Stimulated activated CD4-positive, alpha-beta T cell treated with anti-CD3 and anti-CD28 coated beads, Interleukin-1b, Interleukin-23, amount 100 ng/mL, for 24 hours (primary cell): ENCODE measurements around the gene ZNF442.
"Not testable (repeated sequence)": the region's sequence is repeated elsewhere in the genome, so short reads cannot be mapped to it uniquely, and the experiment has no call there.

Experiments
- DNase-seq, 4 experiments: peaks; one replicate each; pipeline ENCODE4 v3.0.0-alpha.2; 2020; ENCODE audit warnings: low read depth in 4 of 4, low spot score in 1 of 4

ZNF442 gene

DNA sequence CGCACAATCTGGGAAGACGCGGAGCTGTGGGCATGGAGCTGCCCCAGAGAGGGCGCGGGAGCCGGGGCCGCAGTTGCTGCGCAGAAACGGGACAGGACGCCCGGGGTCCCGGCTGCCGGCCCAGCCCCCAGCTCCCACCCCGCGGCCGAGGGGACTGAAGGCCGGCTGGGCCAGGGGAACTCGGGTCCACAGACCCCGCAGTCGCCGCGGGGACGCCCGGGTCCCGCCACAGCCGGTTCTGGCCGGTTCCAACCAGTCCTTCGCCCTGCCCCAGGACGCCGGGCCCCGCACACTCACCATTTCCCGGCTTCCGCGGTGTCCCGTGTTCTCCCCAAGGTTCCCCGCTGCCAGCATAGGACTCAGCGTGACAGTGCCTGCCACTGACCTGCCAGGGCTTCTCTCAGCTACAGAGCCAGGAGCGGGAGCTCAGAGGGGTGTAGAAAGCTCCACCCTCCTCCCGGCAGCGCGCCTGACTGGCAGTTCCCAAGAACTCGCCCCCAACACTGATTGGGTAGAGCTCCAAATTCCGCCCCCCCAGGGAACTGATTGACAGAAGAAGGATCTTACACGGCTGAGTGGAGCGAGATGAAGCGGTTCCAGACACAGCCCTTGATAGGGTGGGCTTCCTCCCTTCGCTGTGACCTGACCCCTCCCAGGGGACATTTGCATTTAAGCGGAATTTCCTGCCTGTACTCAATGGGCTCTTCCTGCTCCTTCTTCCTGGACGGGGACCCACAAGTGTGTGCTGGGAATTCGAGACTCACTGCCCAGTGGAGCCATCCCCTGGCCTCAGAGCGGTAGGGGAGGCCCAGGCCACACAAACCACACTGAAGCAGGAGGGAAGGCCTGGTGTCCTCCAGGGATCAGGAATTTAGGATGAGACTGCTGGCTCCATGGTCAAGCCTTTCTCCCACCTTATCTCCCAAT, at the start of gene ZNF442:
Gene ZNF442 (minus strand): TSS at position 448 of the 927 bp plus-strand sequence. CDS start 2,052 bp downstream, outside the sequence.
- peak; percentile 66 to 89 (median 80) for DNase-seq

DNA sequence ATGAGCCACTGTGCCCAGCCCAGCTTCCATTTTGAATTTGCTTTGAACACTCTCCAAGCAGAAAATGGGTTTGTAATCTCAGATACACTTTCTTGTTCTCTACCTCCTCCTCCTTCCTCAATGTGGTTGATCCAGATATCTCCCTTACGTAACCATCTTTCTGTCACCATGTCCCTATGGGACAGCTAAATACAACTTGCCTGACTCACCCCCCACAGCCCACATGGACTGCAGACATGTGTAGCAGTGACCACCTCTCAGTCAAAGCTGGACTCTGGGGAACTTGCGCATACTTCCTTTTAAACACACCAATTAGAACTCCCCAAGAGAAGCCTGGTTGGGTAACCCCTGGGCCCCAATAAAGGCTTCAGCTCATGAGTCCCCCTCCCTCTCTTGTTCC, 46.4 kb upstream of the ZNF442 start:
- no peak for DNase-seq

DNA sequence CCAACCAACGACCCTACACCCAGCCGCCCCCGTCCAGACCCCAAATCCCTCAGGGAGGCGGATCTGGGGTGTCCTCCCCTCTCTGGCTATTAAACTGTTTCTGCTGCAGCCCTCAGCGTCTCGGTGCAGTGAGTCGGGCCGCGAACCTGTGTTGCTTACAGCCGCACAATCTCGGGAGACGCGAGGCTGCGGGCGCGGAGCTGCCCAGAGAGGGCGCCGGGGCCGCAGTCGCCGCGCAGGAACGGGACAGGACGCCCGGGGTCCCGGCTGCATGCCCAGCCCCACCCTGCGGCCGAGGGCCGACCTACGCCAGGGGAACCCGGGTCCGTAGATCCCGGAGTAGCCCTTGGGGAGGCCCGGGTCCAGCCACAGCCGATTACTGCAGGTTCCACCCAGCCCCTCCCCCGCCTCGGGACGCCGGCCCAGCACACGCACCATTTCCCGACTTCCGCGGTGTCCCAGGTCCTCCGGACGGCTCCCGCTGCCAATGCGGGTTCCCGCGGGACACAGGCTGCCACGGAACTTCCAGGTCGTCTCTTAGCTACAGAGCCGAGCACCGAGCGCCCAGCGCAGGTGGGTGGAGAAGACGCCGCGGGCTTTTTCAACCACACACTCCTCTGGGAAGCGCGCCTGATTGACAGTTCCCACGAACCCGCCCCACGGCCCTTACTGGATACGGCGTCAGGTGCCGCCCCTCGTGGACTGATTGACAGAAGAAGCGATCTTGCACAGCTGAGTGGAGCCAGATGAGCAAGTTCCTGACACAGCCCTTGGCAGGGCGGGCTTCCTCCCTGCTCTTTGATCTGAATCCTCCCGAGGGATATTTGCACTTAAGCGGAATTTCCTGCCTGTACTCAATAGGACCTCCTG, 35.4 kb upstream of the ZNF442 start, which contains the start of gene ZNF799:
Gene ZNF799 (minus strand): TSS at position 639 of the 870 bp plus-strand sequence. CDS start 201 bp downstream, at position 438.
- peak; percentile 67 to 92 (median 75) for DNase-seq

DNA sequence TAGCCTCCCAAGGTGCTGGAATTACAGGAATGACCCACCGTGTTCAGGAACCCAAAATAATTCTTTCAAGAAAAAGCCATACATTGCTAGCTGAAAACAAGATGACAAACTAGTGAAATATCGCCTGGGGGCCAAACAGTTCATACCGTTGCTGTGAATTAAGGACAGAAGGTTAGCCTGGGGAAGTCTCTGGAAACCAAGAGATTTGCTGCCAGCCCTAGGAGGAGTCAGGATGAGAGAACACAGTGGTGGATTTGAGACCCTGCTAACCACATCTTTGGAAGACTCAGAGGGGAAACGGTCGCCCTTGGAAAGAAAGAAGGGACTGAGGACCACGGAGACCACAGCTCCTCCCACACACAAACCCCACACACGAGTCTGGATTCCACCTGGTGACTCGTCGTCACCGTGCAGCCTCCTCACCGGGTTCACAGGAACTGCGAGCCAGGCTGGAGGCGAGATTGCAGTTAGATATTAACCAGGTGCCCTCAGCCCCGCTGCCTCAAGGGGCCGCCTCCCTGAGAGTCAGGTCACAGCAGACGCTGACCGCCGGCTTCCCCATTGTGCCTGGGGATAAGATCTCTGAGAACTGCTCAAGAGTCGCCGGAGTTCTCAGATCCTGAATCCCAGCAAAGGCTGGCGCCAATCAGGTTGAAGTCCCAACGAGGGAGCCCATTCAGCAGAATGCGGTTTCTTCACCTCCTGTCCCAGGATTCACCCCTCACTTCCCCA, 34.6 kb upstream of the ZNF442 start:
- DNase-seq: not testable (repeated sequence)

DNA sequence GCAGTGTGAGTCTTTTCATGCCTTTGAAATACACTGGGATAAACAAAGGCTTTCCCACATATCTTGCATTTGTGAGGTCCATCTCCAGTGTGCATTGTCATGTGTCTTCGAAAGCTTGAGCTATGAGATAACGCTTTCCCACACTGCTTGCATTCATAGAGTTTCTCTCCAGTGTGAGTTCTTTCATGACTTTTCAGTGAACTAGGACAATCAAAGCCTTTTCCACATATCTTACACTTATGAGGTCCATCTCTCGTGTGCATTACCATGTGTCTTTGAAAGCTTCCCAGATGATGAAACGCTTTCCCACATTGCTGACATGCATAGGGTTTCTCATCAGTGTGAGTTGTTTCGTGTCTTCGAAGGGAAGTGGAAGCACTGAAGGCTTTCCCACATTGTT, 25.7 kb upstream of the ZNF442 start:
- not testable (repeated sequence) for DNase-seq

DNA sequence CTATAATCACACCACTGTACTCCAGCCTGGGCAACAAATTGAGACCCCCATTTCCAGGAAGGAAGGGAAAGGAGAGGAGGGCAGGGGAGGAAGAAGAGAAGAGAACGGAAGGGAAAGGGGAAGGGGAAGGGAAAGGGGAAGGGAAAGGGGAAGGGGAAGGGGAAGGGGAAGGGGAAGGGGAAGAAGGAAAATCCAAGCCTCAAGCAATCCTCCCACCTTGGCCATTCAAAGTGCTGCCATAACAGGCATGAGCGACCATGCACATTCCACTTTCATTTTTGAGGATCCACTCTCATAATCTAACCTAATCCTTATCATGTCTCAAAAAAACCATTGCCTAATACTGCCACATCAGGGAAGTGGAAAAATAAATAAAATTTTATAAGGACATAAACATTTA, 20.9 kb upstream of the ZNF442 start:
- DNase-seq: not testable (repeated sequence)

DNA sequence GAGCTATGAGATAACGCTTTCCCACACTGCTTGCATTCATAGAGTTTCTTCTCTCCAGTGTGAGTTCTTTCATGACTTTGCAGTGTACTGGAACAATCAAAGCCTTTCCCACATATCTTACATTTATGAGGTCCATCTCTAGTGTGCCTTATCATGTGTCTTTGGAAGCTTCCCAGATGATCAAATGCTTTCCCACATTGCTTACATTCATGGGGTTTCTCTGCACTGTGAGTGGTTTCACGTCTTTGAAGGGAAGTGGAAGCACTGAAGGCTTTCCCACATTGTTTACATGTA, 14.9 kb upstream of the ZNF442 start:
- DNase-seq: no peak

DNA sequence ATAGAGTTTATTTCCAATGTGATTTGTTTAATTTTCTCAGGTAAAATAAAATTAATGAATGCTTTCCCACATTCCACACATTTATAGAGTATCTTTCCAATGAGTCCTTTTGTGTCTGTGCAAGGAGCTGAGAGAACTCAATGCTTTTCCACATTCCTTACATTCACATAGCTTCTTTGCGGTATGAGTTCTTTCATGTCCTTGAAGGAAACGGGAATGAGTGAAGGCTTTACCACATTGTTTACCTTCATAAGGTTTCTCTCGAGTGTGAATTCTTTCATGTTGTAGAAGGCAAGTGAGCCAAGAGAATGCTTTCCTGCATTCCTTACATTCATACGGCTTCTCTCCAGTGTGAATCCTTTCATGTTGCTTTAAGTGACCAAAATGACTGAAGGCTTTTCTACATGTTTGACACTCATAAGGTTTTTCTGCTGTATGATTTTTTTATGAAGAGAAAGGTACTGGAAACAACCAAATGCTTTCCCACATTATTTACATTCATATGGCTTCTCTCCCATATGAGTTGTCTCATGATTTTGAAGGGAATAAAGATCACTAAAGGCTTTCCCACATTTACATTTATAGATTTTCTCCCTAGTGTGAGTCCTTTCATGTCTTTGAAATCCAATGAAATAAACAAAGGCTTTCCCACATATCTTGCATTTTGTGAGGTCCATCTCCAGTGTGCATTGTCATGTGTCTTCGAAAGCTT, 14.4 kb upstream of the ZNF442 start:
- no peak for DNase-seq

DNA sequence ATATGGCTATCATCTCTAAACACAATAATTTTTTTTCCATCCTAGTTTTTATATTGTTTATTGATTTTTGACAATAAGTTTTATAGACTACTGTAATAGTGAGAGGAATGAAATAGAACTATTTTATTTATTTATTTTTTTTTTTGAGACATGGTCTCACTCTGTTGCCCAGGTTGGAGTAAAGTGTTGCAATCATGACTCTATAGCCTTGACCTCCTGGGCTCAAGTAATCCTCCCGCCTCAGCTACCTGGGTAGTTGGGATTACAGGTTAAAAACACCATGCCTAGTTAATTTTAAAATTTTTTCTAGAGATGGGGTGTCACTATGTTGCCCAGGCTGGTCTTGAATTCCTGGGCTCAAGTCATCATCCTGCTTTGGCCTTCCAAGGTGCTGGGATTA, 8.5 kb upstream of the ZNF442 start:
- DNase-seq: no peak

DNA sequence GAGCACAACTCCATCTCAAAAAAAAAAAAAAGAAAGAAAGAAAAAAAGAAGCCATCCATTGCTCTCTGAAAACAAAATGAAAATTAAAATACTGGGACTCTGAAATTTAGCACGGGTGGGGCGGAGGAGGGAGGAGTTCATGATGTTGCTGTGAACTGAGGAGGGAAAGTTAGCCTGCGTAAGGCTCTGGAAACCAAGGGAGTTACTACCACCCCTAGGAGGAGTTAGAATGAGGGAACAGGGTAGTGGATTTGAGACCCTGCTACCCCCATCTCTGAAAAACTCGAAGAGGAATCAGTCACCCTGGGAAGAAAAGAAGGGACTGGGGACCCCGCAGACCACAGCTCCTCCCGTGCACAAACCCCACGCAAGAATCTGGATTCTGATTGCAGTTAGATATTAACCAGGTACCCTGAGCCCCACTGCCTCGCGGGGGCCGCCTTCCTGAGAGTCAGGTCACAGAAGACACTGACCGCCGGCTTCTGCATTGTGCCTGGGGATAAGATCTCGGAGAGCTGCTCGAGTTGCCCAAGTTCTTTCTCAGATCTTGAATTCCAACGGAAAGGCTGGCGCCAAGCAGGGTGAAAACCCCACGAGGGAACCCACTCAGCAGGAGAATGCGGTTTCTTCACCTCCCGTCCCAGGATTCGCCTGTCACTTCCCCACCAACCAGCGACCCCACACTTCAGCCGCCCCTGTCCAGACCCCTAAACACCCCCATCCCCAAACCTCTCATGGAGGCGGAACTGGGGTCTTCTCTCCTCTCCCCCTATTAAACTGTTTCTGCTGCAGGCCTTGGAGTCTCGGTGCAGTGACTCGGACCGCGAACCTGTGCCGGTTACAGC, 870 bp downstream of the ZNF442 start:
- DNase-seq: peak in 1 of 4 experiments; percentile 0

DNA sequence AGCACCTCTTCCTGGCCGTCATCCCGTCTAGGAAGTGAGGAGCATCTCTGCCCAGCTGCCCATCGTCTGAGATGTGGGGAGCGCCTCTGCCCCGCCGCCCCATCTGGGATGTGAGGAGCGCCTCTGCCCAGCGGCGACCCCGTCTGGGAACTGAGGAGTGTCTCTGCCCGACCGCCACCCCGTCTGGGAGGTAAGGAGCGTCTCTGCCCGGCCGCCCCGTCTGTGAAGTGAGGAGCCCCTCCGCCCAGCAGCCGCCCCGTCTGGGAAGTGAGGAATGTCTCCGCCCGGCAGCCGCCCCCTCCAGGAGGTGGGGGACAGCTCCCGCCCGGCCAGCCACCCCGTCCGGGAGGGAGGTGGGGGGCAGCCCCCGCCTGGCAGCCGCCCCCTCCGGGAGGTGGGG, 3.2 kb downstream of the ZNF442 start:
- DNase-seq: not testable (repeated sequence)

DNA sequence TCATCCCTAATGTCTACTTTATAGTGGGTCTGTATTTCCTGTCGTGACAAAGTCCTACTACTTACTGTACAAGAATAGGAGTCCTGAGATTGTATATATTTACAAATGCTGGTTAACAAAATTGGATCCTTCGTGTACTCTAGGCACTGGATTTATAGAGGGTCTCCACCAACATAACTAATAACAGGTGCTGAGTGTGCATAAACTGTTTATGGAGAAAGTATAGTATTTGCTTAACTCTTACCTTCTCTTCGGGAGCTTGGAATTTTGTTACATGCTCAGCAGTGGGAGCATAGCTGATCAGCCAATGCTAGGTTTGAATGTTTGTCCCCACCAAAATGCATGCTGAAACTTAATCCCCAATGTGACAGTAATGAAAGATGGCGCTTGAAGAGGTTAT, 12.1 kb downstream of the ZNF442 start:
- no peak for DNase-seq

DNA sequence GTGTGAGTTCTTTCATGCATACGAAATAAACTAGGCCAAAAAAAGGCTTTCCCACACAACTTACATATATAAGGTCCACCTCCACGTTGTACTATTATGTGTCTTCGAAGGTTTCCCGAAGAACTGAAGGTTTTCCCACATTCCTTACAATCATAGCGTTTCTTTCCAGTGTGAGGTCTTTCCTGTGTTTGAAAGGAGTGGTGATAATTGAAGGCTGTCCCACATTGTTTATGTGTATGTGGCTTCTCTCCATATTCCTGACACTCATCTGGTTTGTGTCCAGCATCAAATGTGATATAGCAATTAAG, 14.6 kb downstream of the ZNF442 start:
- DNase-seq: no peak

DNA sequence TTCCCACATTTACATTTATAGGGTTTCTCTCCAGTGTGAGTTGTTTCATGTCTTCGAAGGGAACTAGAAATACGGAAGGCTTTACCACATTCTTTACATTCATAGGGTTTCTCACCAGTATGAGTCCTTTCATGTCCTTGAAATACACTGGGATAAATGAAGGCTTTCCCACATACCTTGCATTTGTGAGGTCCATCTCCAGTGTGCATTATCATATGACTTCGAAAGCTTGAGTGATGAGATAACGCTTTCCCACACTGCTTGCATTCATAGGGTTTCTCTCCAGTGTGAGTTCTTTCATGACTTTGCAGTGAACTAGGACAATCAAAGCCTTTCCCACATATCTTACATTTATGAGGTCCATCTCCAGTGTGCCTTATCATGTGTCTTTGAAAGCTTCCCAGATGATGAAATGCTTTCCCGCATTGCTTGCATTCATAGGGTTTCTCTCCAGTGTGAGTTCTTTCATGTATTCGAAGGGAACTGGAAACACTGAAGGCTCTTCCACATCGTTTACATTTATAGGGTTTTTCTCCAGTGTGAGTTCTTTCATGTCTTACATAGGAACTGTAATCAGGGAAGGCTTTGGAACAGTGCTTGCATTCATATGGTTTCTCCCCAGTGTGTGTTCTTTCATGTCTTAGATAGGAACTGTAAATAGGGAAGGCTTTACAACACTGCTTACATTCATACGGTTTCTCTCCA, 15.1 kb downstream of the ZNF442 start:
- no peak for DNase-seq

DNA sequence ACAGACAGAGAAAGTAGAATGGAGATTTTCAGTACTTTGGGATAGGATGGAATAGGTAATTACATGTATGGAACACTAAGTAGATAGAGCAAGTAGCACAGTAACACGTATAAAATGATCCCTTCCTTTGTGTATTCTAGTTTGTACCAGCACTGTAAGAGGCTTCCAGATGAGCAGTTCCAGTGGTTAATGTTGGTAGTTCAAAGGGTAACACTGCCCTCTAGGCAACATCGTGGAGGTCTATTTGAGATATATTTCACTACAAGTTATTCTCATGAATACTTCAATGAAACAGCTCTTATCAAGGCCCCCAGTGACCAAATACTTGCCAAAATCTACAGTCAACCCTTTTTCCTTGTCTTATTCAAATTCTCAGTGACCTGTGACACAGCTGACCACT, 18.6 kb downstream of the ZNF442 start:
- DNase-seq: no peak

DNA sequence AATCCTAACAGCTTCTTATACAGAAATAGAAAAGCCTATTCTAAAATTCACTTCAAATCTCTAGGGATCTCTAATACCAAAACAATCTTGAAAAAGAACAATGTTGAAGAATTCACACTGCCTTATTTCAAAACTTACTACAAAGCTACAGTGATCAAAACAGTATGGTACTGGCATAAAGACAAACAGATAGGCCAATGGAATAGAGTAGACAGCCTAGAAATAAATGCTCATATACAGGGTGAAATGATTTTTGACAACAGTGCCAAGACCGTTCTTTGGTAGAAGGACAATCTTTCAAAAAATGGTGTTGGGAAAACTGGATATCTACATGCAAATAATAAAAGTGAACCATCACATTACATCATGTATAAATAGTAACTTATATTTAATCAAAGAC, 20.3 kb downstream of the ZNF442 start:
- DNase-seq: no peak

DNA sequence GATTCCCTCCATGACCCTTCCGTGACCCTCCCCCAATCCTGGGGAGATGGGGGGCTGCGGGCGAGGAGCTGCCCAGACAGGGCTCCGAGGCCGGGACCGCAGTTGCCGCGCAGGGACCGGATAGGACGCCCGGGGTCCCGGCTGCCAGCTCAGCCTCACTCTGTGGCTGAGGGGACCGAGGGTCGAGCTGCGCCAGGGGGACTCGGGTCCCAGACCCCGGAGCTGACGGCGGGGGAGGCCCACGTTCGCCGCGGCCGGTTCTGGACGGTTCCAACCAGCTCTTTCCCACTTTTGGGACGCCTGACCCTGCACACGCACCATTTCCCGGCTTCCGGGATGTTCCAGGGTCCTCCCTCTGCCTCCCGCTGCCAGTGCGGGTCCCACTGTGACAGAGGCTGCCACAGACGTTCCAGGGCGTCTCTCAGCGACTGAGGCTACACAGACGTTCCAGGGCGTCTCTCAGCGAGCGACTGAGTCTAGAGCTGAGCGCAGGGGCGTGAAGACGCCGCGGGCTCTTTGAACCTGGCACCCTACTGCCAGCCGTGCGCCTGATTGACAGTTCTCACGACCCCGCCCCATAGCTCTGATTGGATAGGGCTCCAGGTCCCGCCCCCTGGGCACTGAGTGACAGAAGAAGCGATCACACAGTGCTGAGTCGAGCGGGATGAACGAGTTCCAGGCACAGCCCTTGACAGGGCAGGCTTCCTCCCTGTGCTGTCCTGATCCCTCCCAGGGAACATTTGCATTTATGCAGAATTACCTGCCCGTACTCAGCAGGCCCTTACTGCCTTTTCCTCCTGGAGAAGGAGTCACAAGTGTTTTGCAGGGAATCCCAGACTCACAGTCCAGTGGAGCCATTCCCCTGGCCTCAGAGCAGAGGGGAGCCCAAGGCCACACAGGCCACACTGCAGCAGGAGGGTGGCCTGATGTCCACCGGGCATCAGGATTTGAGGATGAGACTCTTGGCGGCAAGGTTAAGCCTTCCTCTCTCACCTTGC, 32.0 kb downstream of the ZNF442 start, which contains the start of gene ZNF563:
Gene ZNF563 (minus strand): TSS at position 472 of the 998 bp plus-strand sequence. CDS start 151 bp downstream, at position 321.
- peak; percentile 93 to 99 (median 96) for DNase-seq
